Spinal cord (tissue), 10 donors: ENCODE results near the gene IGHMBP2. TPM values are rescaled to one million over a fixed set of nuclear protein-coding genes. Genes with fewer than 3 reads are reported as not detected.

Experiments
- DNase-seq, 6 donors: peaks; one replicate each; pipeline versions ENCODE4 v3.0.0 to v3.0.0-alpha.2; 2013 to 2015; ENCODE audit warnings: low spot score in 6 of 6, low read depth in 4 of 6
- H3K27ac ChIP-seq: one replicate; pipeline ENCODE4 v1.5.1; 2013; ENCODE audit warnings: low read depth, low read length, control low read depth
- H3K27me3 ChIP-seq: one replicate; pipeline ENCODE4 v1.6.1; 2013; ENCODE audit warnings: low read length; ENCODE audit not compliant: control insufficient read depth, insufficient read depth
- H3K36me3 ChIP-seq: one replicate; pipeline ENCODE4 v1.6.1; 2013; ENCODE audit warnings: low read length; ENCODE audit not compliant: control insufficient read depth, insufficient read depth
- H3K4me1 ChIP-seq: one replicate; pipeline ENCODE4 v1.6.1; 2013; ENCODE audit warnings: low read length; ENCODE audit not compliant: control insufficient read depth, insufficient read depth
- H3K4me3 ChIP-seq: one replicate; pipeline ENCODE4 v1.5.1; 2013; ENCODE audit warnings: low read depth, low read length, control low read depth
- H3K9me3 ChIP-seq: one replicate; pipeline ENCODE4 v1.6.1; 2013; ENCODE audit warnings: low read length; ENCODE audit not compliant: control insufficient read depth, insufficient read depth
- WGBS: methylation state at CpG from one replicate; pipeline ENCODE4 v1.1.5; 2013; ENCODE audit warnings: missing lambda C conversion rate; ENCODE audit not compliant: insufficient coverage; 5-methylcytosine and 5-hydroxymethylcytosine counted together
- polyA plus RNA-seq, 2 donors: library from polyadenylated mRNA; unstranded; fragments of 120-200 nt; gene quantifications; one replicate each; pipeline ENCODE4 v1.2.1, GENCODE V29; 2013; ENCODE audit not compliant: insufficient read length in 2 of 2
- total RNA-seq, 2 donors: library from RNA; depleted of rRNA in 1 of 2; stranded (reverse); fragments of 120-200 nt in 1 of 2; fragments of >200 nt in 1 of 2; gene quantifications; one replicate each; pipeline versions ENCODE4 v1.2.3 to v1.2.4, GENCODE V29; 2013 to 2014
- donor health status: healthy.

IGHMBP2 gene
- total and polyA plus RNA-seq, 4 donors = 11.4 to 28.1 (median 16.0) TPM

- no peak for DNase-seq
- Histone ChIP-seq H3K27ac (no peak overlapping the region), H3K27me3 (no peaks in the 10 kb centered on the region), H3K9me3 (no peaks in the 10 kb centered on the region), H3K36me3 (peaks cover 91% of the 10 kb centered on the region), H3K4me1 (peaks cover 5% of the 10 kb centered on the region), H3K4me3 (no peak overlapping the region)
- 96% methylated on average over 12 of the region's 18 CpGs for WGBS
Observed at GRCh38 chr11:68938088-68938487, 34.4 kb downstream of the IGHMBP2 start.

- H3K36me3 ChIP-seq = peaks cover 82% of the 10 kb centered on the region
- WGBS = 90% methylated on average over 17 of the region's 17 CpGs
Observed at GRCh38 chr11:68938816-68939582, 35.3 kb downstream of the IGHMBP2 start.

GRCh38 chr11:68939583-68940555 is 36.2 kb downstream of the IGHMBP2 start:
- H3K4me1 ChIP-seq = peaks cover 5% of the 10 kb centered on the region
- no peak overlapping the region for H3K27ac ChIP-seq
- WGBS = 83% methylated on average over 26 of the region's 33 CpGs
- H3K4me3 ChIP-seq = no peak overlapping the region
- DNase-seq = no peak
- H3K27me3 ChIP-seq = no peaks in the 10 kb centered on the region
- H3K9me3 ChIP-seq = no peaks in the 10 kb centered on the region
- peaks cover 73% of the 10 kb centered on the region for H3K36me3 ChIP-seq

More at GRCh38 chr11:68938816-68939582, 35.3 kb downstream of the IGHMBP2 start:
- peaks cover 5% of the 10 kb centered on the region for H3K4me1 ChIP-seq
- H3K27ac ChIP-seq = no peak overlapping the region
- DNase-seq = no peak
- H3K4me3 ChIP-seq = no peak overlapping the region
- no peaks in the 10 kb centered on the region for H3K27me3 ChIP-seq
- no peaks in the 10 kb centered on the region for H3K9me3 ChIP-seq

GRCh38 chr11:68940651-68941323 is 37.1 kb downstream of the IGHMBP2 start:
- no peak overlapping the region for H3K4me3 ChIP-seq
- 93% methylated on average over 12 of the region's 20 CpGs for WGBS
- no peaks in the 10 kb centered on the region for H3K9me3 ChIP-seq
- DNase-seq = no peak
- no peaks in the 10 kb centered on the region for H3K27me3 ChIP-seq
- H3K27ac ChIP-seq = no peak overlapping the region
- peaks cover 64% of the 10 kb centered on the region for H3K36me3 ChIP-seq
- H3K4me1 ChIP-seq = peaks cover 5% of the 10 kb centered on the region

- H3K9me3 ChIP-seq = no peaks in the 10 kb centered on the region
- over 99% methylated on average over 13 of the region's 18 CpGs for WGBS
- peaks cover 9% of the 10 kb centered on the region for H3K4me1 ChIP-seq
- no peak for DNase-seq
- H3K36me3 ChIP-seq = peaks cover 57% of the 10 kb centered on the region
- no peak overlapping the region for H3K4me3 ChIP-seq
- no peaks in the 10 kb centered on the region for H3K27me3 ChIP-seq
- H3K27ac ChIP-seq = no peak overlapping the region
Observed at GRCh38 chr11:68941324-68942094, 37.8 kb downstream of the IGHMBP2 start.

GRCh38 chr11:68942095-68942620 is 38.5 kb downstream of the IGHMBP2 start:
- no peaks in the 10 kb centered on the region for H3K9me3 ChIP-seq
- no peak overlapping the region for H3K4me3 ChIP-seq
- DNase-seq = no peak
- peaks cover 15% of the 10 kb centered on the region for H3K4me1 ChIP-seq
- no peaks in the 10 kb centered on the region for H3K27me3 ChIP-seq
- H3K27ac ChIP-seq = no peak overlapping the region
- peaks cover 51% of the 10 kb centered on the region for H3K36me3 ChIP-seq
- 80% methylated on average over 6 of the region's 11 CpGs for WGBS

- Histone ChIP-seq H3K27ac (no peak overlapping the region), H3K4me1 (peaks cover 15% of the 10 kb centered on the region)
- whole genome bisulfite sequencing = 70% methylated on average over 9 of the region's 9 CpGs
Observed at GRCh38 chr11:68942751-68943271, 39.1 kb downstream of the IGHMBP2 start.

GRCh38 chr11:68946416-68947090 is 42.9 kb downstream of the IGHMBP2 start:
- Histone ChIP-seq H3K4me1 (peaks cover 18% of the 10 kb centered on the region), H3K27me3 (no peaks in the 10 kb centered on the region), H3K27ac (no peak overlapping the region), H3K36me3 (peaks cover 7% of the 10 kb centered on the region), H3K4me3 (no peak overlapping the region), H3K9me3 (no peaks in the 10 kb centered on the region)
- 48% methylated on average over 16 of the region's 18 CpGs for WGBS
- DNase-seq = peak in 2 of 6 donors; percentile 44 to 62

More at GRCh38 chr11:68942751-68943271, 39.1 kb downstream of the IGHMBP2 start:
- Histone ChIP-seq H3K9me3 (no peaks in the 10 kb centered on the region), H3K4me3 (no peak overlapping the region), H3K27me3 (no peaks in the 10 kb centered on the region), H3K36me3 (peaks cover 44% of the 10 kb centered on the region)
- peak in 1 of 6 donors; percentile 34 for DNase-seq
